Cardiac fibroblast (primary cell): ENCODE results near the gene FGFBP1.

Source experiments
- DNase-seq, 2 donors: peaks; one replicate each; pipeline versions ENCODE4 v3.0.0 to v3.0.0-alpha.2; 2010; ENCODE audit warnings: low read depth in 2 of 2
- H3K4me3 ChIP-seq, 2 donors: replicated peaks in 1 of 2; 1 replicate in 1 of 2; 2 replicates in 1 of 2; pipeline ENCODE4 v1.5.1; 2011; ENCODE audit warnings: low read depth in 2 of 2, low read length in 2 of 2, mild to moderate bottlenecking in 2 of 2, moderate library complexity in 1 of 2
- TF ChIP-seq, protein P1 (sequence below): IDR thresholded peaks from one replicate; pipeline ENCODE4 v1.5.1; 2011; ENCODE audit warnings: low read depth, mild to moderate bottlenecking, low read length, inconsistent platforms

The FGFBP1 gene

DNA sequence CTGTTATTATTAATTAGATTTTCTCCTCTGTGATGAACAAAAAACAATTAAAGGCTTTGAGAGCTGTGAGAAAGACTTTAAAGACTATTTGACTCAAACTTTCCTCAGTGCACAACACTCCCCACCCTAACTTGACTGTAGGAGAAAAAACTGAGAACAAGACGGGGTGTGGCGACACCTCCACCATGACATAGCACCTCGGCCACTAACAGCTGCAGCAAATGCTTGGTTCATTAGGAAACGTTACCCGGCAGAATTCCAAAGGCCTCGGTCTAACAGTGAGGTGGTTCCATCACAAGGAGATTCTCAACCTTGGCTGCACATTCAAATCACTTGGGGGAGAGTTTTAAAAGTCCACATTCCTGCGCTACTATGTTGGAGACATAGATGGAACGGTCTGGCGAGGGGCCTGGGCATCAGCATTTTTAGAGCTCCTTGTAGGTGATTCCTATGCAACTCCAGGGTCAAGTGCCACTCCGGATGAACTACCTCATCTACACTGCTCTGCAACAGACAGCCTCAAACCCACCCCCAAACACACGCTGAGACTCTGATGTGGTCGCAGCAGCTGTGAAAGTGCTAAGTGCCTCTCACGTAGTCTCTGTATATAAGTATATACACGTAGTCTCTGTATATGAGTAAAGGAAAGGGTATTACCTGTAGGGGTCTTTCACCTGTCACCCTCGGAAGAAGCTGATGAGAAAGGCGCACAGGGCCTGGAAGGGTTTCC lies 23.4 kb upstream of the FGFBP1 start:
- TF ChIP-seq, protein P1, sequence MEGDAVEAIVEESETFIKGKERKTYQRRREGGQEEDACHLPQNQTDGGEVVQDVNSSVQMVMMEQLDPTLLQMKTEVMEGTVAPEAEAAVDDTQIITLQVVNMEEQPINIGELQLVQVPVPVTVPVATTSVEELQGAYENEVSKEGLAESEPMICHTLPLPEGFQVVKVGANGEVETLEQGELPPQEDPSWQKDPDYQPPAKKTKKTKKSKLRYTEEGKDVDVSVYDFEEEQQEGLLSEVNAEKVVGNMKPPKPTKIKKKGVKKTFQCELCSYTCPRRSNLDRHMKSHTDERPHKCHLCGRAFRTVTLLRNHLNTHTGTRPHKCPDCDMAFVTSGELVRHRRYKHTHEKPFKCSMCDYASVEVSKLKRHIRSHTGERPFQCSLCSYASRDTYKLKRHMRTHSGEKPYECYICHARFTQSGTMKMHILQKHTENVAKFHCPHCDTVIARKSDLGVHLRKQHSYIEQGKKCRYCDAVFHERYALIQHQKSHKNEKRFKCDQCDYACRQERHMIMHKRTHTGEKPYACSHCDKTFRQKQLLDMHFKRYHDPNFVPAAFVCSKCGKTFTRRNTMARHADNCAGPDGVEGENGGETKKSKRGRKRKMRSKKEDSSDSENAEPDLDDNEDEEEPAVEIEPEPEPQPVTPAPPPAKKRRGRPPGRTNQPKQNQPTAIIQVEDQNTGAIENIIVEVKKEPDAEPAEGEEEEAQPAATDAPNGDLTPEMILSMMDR = no peak
- DNase-seq = no peak
- H3K4me3 ChIP-seq = no peak overlapping the region

DNA sequence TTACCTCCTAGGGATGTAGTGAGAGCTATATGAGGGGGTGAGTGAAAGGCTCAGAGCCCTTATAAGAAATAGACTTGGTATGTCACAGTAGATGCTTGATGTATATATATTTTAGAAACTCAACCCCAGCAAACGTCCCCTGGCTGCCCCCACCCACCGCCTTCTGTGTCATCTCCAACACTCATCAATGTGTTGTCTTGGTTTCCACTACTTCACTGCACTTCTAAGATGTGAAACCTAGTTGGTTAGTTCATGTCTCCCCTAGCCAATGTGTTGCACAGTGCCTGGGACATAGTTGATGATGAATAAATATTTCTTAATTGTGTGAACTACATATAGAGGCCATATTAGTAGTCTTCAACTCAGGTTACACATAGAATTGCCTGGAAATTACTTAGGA lies 20.0 kb upstream of the FGFBP1 start:
- TF ChIP-seq, protein P1 = no peak
- DNase-seq = no peak
- no peak overlapping the region for H3K4me3 ChIP-seq

DNA sequence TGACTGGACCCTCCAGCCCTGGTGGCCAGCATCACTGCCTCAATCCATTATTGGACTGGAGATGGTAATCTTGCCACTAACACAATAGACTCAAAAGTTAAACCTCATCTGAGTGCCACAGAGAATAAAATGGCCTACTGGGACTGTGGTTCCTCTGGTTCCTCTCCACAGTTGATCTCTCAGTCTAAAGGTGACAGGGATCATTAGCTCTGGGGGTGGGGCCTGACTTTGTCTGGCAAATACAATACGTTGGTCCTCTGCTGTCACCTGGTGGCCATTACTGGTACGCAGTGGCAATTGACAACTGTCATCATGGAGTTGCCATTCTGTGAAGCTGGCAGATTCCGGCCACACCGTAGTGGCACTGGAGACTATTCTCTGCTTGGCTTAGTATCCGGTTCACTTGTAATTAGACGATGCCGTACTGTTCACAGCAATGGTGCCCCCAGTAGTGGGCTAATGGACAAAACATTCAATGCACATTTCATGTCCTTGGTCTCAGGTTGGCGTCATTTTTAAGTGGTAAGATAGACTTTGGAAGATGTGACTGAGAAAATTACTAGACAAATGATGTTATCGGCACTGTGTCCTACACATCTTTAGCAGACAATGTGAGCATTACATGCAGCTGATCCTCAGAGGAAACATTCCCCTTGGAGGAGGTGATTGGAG lies 17.8 kb upstream of the FGFBP1 start:
- TF ChIP-seq, protein P1 = peak; percentile 97
- DNase-seq = peak; percentile 64 to 71
- no peak overlapping the region for H3K4me3 ChIP-seq

DNA sequence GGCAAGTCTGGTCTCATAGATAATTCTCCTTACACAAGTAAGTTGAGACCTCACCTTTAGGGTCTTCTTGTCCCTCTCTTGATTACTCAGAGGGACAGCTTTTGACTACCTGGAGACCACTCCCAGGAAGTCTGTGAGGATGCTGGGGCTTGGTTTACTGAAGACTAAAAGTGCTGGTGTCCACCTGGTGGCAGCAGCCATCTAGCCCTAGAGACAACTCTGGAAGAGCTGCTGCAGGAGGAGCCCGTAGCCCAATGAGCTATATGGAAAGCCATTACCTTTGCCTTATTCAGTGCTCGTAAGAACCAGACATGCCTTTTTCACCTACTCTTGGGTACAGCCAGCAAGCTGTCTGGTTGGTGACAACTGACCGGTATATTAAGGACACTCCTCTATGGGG lies 17.1 kb upstream of the FGFBP1 start:
- peak; percentile 7 to 24 for DNase-seq
- no peak overlapping the region for H3K4me3 ChIP-seq
- TF ChIP-seq, protein P1 = peak; percentile 44

DNA sequence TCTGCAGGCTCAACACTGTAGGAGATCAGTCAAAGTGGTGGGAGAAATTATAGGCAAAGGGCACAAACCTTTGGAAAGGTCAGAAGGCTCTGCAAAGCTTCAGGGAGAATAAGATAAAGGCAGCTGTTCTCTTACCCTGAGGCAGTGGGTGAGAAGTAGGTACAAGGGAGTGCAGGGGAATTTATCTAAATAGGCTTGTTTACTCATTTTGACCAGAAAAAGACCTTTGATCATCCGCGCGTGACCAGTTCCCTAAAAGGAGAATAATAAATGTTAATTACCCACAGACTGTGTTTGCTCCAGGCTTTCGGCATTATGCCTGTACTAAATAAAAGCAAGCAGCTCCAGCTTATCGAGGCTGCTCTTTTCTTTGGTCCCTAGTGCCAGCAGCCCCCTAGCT lies 15.1 kb upstream of the FGFBP1 start:
- DNase-seq = no peak
- TF ChIP-seq, protein P1 = no peak
- H3K4me3 ChIP-seq = no peak overlapping the region

DNA sequence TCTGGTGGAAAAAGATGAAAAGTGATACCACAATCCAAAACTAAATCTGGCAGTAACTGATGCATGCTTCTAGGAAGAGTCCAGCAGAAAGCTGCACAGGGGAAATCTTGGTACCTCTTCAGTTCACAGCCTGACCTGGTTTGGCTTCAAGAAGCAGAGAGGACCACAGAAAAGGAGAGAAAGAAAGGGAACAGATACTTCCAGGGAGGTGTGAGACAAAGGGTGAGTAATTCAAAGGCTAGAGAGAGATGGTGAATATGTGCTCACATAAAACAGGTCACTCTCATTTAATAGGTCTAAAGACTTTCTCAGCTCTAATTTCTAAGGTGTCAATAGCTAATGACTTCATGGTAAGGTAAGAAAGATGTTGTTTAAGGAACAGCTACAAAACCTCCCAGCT lies 13.2 kb upstream of the FGFBP1 start:
- TF ChIP-seq, protein P1 = no peak
- DNase-seq = no peak
- H3K4me3 ChIP-seq = no peak overlapping the region
